ENCODE data around the gene NTMT1.

NTMT1 gene

DNA sequence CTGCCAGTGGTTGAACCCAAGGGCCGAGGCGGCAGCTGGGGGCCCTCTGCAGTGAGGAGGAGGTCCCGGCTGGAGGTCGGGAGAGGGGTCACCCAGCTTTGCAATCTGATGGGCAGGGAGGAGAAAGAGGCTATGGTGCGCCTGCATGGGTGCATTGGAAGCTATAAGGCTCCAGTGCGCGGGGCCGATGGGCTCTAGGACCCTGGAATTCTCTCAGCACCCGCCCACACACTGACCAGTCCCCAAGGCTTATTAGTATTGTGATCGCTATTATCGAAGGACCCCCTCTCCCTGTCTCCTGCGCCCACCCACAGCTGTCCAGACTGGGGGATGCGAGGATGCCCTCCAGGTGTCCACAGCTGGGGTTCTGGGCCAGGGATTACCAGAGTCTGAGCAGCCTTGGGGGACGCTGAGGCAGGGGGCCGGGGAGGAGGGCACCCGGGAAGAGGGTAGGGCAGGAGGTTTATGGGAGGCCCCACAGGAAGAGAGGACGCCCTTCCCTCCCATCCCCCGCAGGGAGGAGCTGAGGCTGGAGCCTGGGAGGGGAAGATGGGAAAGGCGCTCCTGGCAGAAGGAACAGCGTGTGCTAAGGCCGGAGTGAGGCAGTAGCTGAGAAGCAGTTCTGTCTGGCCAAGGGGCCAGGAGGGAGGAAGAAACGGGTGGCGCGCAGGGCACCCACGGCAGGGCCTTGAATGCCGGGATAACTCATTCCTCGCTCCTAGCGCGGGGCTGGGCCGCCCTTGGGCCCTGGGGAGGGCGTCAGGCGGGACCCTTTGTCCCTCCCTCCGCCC is 29.2 kb upstream of the NTMT1 start:
- in situ Hi-C loops (cut with HindIII; ENCODE audit: low sequenced_read_pairs): no loop called here

DNA sequence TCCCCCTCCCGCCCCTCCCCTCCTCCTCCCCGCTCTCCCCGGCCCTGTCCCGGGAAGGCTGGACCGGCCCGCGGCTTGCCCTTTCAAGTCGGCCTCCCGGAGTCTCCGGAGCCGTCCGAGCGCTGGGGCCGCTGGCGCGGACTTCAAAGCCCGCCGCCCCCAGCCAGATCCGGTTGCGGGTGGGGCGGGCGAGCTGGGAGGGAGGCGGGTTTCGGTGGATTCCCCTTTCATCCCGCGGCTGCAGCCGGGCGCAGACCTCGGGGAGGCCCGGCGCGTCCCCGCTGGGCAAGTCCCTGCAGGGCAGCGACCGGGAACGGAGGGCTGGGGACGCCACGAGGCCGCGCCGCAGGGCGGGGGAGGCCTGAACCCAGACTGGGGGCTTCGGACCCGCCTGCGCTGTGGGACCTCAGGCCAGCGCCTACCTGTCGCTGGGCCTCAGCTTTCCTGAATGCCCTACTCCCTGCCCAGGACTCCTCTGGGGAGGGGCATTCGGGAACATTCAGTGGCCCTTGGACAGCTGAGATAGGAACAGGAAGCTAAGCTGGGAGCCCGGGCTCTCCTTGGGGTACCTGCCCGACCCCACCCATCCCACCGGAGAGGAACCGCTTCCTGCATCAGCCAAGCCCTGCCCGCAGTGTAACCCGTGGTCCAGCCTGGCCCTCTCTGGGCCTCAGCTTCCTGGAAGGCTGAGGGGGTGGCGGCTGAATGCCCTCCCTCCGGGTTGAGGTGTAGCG is 28.4 kb upstream of the NTMT1 start:
- in situ Hi-C loops (cut with HindIII; ENCODE audit: low sequenced_read_pairs): no loop called here

DNA sequence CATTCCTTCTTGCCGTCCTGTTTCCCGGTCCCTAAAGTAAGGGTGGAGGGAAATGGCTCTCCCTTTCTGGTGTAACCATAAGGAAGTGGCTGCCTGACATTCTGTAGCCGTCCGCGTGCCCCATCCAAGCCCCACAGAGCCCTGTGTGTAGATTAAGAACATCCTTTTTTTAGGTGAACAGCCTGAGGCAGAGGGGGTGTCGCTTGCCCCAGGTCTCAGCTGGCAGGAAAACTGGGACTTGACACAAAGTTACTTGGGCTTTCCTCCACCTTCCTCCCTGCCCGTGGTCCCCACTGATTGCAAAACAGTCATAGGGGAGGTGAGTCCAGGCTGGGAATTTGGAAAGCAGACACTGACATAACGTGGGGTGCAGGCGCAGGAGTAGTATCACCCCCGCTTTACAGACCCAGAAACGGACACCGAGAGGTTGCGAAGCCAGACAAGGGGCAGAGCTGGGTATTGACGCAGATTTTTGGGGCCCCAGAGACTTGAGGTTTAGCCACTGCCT is 27.8 kb upstream of the NTMT1 start:
- in situ Hi-C loops (cut with HindIII; ENCODE audit: low sequenced_read_pairs): no loop called here

DNA sequence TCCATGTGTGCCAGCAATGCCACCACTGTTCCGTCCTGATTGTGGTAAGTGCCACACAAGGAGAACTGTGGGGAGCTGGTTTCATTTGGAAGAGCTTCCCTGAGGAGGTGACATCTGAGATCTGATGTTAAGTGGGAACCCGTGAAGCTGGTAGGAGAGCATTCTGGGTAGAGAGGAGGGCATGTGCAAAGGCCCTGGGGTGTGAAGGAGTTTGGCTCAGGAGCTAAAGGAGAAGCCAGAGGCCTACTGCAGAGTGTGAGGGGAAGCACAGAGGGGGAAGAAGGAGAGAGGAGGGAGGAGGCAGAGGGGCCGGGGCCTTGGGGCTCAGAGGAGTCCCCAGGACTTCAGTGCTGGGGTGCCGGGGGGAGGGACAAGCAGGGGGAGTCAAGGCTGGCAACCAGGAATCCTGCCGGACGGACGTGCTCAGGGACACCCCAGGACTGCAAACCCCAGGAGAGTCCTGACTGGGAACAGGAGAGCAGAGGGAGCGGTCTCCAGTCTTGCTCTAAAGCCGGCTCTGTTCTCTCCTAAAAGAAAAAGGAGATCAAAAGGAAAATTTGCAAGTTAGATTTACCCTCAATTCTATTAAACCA is 24.8 kb upstream of the NTMT1 start:
- in situ Hi-C loops (cut with HindIII; ENCODE audit: low sequenced_read_pairs): no loop called here

DNA sequence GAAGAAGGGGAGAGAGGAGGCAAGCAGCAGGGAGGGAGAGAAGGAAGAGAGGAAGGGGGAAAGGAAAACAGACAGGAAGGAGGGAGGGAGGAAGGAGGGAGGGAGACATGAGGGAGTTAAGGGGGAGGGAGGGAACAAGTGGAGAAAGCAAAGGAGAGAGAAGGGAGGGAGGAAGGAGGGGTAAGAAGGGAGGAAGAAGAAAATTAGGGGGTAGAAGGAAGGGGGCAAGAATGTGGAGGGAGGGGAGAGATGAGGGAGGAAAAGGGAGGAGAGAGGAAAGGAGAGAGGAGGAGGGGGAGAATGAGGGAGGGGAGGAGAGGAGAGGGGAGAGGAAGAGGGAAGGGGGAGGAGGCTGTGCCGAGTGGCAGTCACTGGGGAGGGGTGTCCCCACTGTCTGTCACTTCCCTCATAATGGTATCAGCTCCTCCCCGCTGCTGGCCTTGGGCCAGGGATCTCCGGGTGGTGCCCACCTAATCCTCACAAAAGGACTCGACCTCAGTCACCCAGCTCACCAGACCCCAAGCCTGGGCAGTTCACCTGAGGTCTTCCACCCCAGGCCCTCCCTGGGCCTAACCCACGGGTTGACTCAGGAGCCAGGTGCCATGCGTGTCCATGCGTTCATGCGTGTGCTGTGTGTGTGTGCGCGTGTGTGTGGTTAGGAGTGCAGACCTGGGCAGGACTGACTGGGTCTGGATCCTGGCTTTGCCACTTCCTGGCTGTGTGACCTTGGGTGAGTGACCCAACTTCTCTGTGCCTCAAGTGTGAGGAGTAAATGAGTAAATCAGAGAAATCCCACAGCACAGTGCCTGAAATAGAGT is 23.2 kb upstream of the NTMT1 start:
- in situ Hi-C loops (cut with HindIII; ENCODE audit: low sequenced_read_pairs): no loop called here

DNA sequence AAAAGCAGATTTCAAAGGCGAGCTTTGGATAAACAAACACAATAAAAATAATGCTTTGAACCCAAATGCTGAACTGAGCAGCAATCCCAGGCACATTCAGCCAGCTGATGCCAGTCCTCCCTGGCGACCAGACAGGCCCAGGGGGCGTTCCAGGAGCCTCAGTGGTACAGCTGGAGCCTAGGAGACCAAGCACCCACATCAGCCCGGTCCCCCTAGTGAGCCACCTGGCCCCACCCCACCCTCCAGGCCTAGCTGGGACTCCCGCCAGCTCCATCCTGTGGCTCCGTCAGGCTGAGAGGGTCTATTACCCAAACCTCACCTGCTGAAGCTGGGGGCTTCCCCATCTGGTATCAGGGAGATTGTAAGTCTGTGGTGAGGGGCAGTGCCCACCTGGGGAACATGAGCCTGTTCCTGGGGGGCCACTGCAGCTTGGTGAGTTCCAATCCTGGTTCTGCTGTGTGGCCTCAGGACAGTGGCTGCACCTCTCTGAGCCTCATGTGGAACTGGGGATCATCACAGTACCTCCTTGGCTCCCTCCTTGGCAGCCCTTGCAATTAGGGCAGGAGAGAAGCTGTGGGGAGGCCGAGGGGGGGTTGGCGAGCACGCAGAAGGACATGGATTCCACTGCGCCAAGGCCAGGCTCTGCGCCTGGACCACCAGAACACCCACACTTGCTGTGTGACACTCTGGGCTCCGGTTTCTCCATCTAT is 21.8 kb upstream of the NTMT1 start:
- in situ Hi-C loops (cut with HindIII; ENCODE audit: low sequenced_read_pairs): no loop called here

DNA sequence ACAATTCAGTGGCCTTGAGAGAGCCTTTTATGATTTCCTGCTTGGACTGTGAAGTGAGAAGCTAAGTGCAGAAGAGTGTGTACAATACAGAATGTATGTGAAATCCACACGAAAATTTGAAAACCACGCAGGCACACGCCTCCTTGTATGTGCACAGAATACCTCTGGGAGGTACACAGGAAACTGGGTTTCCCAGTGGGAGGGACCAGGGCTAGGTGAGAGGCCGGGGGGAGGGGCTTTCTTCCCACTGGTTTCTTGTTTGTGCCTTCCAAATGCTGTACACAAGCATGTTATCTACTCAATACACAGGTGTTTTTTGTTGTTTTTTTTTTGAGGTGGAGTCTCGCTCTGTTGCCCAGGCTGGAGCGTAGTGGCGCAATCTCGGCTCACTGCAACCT is 21.2 kb upstream of the NTMT1 start:
- in situ Hi-C loops (cut with HindIII; ENCODE audit: low sequenced_read_pairs): no loop called here

DNA sequence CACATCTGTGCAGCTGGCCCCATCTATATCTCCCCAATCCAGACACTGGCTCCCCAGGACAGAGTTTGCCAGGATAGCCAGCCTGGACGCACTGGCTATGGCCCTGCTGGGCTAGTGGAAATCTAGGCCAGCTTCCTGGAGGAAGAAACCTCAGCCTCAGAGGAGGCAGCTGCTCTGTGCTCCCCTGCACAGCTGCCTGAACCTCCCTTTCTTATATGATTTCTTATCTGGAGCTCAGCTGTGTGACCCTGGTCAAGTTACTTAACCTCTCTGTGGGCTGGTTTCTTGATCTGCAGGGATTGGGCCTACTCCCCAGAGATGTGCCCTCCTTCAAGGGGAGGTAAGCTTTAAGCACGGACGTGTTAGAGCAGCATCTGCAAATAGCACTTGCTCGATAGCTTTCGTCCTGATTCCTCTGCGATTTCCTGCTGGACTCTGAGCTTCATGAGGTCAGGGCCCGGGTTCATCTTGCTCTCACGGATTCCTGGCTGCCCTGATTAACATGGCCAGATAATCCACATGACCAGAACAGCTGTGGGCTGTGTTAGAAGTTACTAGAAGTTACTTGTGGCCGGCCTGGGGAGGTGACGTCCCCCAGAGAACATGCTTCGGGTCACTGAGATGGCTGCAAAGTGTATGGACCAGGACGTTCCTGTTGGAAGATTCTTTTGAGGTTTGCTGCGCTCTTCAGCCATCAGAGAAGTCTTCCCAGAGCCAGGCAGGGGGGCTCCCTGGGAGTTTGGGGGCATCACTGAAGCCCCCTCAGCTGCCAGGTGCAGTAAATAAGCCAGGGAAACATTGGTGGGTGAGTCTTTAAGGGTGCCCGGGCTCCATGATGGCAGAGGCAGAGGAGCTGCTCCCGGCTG is 19.6 kb upstream of the NTMT1 start:
- in situ Hi-C loops (cut with HindIII; ENCODE audit: low sequenced_read_pairs): no loop called here

DNA sequence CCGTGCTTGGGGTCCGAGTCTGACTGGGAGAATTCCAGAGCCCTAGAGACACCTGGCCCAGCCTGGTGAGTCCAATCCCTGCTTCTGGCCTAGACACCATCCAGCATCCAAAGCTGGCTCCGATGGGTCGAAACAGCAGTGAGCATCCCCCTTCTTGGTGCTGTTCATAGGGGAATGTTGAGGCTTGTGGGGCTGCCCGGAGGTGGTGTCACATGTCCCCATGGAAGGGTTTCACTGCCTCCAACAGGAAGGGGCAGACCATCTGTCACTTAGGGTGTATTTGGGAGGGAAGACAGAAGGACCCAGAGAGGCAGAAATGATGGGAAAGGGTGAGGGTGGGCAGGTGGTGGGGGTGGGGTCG is 19.0 kb upstream of the NTMT1 start:
- in situ Hi-C loops (cut with HindIII; ENCODE audit: low sequenced_read_pairs): no loop called here

DNA sequence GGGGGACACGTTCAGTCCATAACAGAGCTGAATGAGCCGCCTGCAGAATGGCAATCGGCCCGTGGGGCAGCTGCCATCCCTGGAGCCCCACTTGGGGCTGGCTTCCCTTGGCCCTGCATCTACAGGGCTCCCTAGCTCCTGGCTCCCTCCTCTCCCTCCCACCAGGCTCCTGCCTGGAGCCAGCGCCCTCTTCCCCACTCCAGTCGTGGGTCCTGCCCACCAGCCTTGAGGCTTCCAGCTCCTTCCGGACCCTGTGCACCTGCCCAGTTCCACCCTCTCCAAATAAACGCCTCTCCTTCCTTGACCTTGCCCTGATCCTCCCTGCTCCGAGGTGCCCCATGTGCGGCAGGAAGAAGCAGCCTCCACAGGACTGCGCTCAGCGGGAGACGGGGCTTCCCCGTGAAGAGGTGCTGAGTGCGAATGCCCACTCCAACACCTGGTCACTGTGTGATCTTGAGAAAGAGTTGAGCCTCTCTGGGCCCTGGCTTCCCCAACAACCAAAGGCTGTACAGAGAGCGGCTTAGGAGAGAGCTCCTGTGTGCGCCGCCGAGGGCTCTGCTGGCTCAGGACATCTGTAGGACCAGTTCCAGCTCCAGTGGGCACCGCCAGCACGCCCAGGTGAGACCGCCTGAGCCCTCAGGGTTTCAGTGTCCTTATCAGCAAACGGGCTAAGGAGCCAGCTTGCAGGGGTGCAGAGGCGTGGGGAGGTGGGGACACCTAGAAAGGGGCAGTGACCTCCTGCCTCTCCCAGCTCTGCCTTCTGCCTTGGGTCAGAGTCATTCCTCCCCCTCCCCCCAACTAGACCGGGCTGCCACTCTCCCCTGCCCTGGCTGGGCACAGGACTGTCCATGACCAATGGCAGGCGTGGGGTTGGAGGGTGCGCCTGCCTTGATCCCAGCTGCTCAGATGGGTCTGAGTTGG is 17.1 kb upstream of the NTMT1 start:
- in situ Hi-C loops (cut with HindIII; ENCODE audit: low sequenced_read_pairs): no loop called here

DNA sequence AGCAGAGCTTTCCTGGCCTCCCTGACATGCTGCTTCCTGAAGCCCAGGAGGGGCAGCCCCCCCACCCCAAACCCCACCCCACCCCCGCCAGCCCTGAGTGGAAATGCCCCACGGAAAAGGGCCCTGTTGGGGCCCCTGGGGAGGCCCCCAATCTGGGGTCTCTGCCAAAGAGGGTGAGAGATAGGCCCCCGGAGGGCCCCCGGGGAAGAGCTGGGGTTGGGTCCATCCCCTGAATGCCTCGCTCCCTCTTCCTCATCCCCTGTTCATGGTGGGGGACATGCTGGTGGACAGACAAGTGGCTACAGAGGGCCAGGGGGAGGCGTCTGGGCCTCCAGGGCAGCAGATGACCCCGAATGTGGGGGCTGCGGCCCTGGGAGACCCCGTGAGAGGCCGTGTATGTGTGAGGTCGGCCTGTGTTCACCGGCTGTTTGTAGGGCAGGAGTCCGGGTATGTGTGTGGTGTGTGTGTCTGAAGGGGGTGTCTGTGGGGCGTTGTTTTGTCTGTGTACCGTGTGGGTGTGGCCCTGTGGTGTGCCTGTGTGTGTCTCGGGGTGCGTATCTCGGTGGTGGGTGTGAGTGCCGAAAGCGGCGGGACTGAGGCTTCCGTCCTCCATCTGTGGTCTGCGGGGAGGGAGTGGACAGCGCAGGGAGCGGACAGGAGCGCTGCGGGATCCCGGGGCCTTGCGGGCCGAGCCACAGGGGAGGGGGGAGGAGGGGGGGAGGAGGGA is 16.3 kb upstream of the NTMT1 start:
- in situ Hi-C loops (cut with HindIII; ENCODE audit: low sequenced_read_pairs): no loop called here

DNA sequence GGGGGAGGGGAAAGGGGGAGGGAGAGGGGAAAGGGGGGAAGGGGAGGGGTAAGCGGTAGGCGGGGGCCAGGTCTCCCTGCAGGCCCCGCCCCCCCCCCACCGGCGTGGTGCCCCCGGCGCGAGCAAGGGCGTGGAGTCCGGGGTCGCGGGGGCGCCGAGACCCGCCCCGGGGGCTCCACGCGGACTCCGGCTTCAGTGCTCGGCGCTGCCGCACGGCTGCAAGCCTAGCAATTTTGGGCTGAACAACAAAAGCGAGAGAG is 15.8 kb upstream of the NTMT1 start:
- in situ Hi-C loops (cut with HindIII; ENCODE audit: low sequenced_read_pairs): no loop called here

DNA sequence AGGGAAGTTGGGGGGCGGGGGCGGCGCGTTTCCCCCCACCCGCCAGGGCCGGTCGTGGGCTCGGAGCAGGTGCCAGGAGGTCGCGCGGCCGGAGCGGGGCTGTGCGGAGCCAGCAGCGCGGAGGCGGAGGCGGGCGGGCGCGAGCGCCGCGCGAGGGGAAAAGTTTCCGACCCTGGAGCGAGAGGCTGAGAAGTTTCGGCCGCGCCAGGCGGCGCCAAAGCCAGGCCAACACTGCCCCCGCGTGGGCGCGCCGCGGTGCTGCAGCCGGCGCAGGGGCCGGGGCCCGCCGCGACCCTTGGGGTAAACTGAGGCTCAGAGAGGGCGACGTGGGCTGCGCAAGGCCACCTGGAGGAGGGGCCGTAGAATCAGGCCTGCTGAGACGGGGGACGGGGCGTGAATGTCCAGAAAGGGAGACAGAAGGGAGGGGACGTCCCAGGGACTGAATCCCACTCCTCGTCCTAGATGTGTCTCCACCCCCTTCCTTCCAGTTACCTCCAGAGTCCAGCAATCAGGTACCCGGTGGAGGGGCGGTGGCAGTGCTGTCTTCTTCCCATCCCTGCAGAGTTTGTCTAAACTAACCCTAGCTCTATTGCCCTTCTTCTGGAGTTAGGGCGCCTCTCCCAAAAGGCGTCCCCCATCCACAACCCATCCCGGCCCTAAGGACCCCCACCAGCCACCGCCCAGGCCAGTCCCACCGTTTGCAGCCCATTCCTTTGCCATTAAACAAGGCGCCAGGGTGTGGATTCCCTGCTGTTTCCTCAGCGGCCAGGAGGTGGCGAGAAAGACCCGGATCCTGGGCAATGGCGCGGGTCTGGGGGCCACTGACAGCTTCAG is 15.3 kb upstream of the NTMT1 start:
- in situ Hi-C loops (cut with HindIII; ENCODE audit: low sequenced_read_pairs): no loop called here

DNA sequence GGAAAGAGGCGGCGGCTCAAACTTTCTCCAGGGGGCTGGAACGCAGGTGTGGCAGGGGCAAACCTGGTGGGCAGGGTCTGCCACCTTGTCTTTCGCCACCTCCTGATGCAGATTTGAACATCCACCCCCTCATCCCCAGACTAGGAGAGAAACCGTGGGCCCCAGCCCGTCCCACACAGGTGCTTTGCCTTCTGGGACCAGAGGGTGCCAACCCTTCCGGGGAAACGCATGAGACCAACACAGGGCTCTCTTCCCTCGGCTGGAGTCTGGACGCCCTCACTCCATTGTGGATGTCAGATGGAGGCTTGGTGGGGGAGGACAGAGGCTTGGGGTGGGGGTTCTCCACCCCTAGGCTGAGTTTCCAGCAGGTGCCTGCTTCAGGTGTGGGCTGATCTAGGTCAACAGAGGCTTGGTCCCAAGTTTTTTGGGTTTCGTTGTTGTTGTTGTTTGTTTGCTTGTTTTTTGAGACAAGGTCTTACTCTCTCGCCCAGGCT is 14.6 kb upstream of the NTMT1 start:
- in situ Hi-C loops (cut with HindIII; ENCODE audit: low sequenced_read_pairs): no loop called here

DNA sequence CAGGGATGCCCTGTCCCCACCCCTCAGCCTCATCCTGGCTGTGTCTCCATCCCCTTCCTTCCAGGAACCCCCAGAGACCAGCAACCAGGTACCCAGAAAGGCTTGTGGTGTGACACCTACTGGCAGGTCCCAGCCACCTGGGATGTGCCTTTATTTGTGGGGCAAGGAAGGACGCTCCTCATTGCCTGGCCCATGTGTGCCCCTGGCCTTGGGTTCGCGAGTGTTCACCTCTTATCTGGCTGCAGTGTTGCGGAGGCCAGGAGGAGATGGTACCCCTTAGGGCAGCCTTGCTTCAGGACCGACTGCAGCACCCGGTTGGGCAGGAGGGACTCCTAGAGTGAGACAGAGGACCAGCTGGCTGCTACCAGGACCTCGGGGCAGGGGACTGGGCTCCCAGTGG is 13.8 kb upstream of the NTMT1 start:
- in situ Hi-C loops (cut with HindIII; ENCODE audit: low sequenced_read_pairs): no loop called here

DNA sequence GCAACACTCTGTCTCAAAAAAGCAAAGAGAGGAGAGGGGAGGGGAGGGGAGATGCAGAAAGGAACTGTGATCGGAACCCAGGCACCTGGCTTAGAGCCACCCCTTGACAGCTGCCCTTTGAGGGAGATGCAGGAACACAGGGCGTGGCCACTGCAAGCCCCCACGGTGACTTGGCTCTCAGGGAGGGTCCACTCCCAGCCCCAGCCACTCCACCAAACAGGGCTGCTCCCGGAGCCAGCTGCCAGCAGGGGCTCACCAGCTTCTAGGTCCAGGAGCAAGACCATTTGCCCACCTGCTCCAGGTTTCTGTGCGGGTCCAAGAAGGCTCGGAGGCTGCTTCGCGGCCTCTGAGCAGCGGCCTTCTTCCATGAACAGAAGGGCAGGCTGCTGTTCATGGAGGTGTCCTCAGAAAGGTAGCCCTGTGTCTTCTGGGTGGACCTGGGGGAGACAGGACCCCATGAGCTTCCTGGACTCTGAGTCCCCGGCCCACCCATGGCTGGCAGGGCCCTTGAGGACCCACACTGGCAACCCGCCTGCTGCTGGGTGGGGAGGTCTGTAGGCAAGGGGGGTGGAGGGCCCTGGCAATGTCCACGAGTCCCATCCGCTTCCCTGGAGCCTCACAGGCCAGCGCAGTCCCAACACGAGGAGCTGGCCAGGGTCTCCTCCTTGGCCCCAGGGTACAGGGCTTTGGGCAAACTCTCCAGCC is 13.0 kb upstream of the NTMT1 start:
- in situ Hi-C loops (cut with HindIII; ENCODE audit: low sequenced_read_pairs): no loop called here
